ENCODE results near the gene ZNF677.

DNA sequence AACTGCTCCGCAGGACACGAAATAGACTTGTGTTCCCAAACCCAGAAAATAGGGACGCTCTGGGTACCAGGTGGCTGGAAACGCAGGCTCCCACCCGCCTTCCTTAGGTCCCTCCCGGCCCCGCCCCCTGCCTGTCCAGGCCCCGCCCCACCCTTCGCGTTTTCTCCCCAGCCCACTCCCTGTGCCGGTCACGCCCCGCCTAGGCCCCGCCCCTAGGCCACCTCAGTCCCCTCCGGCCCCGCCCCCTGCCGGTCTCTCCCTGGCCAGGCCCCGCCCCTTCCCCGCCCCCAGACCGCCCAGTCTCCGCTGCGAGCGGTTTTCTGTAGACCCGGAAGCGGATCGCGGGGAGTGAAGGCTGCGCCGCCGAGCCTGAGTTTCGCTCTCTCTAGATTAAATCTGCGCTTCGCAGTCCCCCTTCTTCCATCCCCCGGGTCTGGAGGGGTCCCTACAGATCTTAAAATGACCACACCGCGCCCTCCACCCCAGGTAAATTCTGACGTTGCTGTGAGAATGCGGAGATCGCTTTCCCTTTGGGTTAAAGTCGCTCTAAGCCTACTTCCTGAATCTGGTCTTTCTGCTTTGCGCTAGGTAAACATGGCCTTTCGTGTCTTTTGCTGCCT lies 57.8 kb downstream of the ZNF677 start:
- TF ChIP-seq, protein P1, sequence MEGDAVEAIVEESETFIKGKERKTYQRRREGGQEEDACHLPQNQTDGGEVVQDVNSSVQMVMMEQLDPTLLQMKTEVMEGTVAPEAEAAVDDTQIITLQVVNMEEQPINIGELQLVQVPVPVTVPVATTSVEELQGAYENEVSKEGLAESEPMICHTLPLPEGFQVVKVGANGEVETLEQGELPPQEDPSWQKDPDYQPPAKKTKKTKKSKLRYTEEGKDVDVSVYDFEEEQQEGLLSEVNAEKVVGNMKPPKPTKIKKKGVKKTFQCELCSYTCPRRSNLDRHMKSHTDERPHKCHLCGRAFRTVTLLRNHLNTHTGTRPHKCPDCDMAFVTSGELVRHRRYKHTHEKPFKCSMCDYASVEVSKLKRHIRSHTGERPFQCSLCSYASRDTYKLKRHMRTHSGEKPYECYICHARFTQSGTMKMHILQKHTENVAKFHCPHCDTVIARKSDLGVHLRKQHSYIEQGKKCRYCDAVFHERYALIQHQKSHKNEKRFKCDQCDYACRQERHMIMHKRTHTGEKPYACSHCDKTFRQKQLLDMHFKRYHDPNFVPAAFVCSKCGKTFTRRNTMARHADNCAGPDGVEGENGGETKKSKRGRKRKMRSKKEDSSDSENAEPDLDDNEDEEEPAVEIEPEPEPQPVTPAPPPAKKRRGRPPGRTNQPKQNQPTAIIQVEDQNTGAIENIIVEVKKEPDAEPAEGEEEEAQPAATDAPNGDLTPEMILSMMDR (IDR thresholded peaks at IDR 0.05) = no peak
- TF ChIP-seq POLR2A (IDR thresholded peaks at IDR 0.05) = no peak
